Activated T-helper 2 cell treated with anti-CD3 and anti-CD28 coated beads, Interferon-gamma antibody, Interleukin-2, Interleukin-4, amounts not matched to agents 10 μg/mL and 5 μg/mL and 100 μg/mL, durations not matched to agents 14 hours and 24 hours and 36 hours (primary cell): ENCODE data around the gene TMUB2. TPM values are rescaled to one million over a fixed set of nuclear protein-coding genes. Genes with fewer than 3 reads are reported as not detected.
"Not testable (repeated sequence)": the region's sequence is repeated elsewhere in the genome, so short reads cannot be mapped to it uniquely, and the experiment has no call there.

Source experiments
- DNase-seq: peaks from one replicate; pipeline ENCODE4 v3.0.0; 2021; ENCODE audit warnings: low spot score
- H3K27ac Mint-ChIP-seq: one replicate; pipeline ENCODE4 v1.8.0; 2021; ENCODE audit warnings: mixed read lengths
- H3K27me3 Mint-ChIP-seq: one replicate; pipeline ENCODE4 v1.8.0; 2021; ENCODE audit warnings: low read depth, mixed read lengths
- H3K36me3 Mint-ChIP-seq: one replicate; pipeline ENCODE4 v1.8.0; 2021; ENCODE audit warnings: low read depth, mixed read lengths
- H3K4me1 Mint-ChIP-seq: one replicate; pipeline ENCODE4 v1.8.0; 2021; ENCODE audit warnings: low read depth, mixed read lengths
- H3K4me3 Mint-ChIP-seq: one replicate; pipeline ENCODE4 v1.8.0; 2021; ENCODE audit warnings: low read depth, mild to moderate bottlenecking, moderate library complexity, mixed read lengths
- H3K9me3 Mint-ChIP-seq: one replicate; pipeline ENCODE4 v1.8.0; 2021; ENCODE audit warnings: mixed read lengths
- intact Hi-C: fragments of 100-400 bp; cut with micrococcal nuclease; formaldehyde crosslinking; loops from one replicate; pipeline ENCODE4 v1.15.1; 2023
- total RNA-seq: library from RNA; stranded (reverse); gene quantifications from 2 replicates; pipeline ENCODE4 v1.2.3, GENCODE V29; 2022

TMUB2 gene
- 20.4 and 20.9 TPM in 2 replicates for total RNA-seq

GRCh38 chr17:44186307-44187130, at the start of gene TMUB2:
TMUB2 (plus strand) TSS chr17:44186972; CDS start chr17:44187709, 737 bp downstream.
- Mint-ChIP-seq H3K4me1 (peaks cover 31% of the 10 kb centered on the region), H3K9me3 (no peaks in the 10 kb centered on the region), H3K36me3 (peaks cover 39% of the 10 kb centered on the region), H3K27ac (peak within 1 kb of the TSS; percentile 97), H3K27me3 (no peaks in the 10 kb centered on the region), H3K4me3 (peak within 1 kb of the TSS; percentile 98)
- DNase-seq: peak; percentile 99
- intact Hi-C loops: loop anchor here (1.0 kb wide), 2 partner anchors 14 to 45 kb away; partner anchors contain the start of gene HROB

GRCh38 chr17:44137891-44138709, 48.7 kb upstream of the TMUB2 start:
- H3K4me3 Mint-ChIP-seq: peak overlapping the region; percentile 38
- H3K27ac Mint-ChIP-seq: peak overlapping the region; percentile 80
- H3K9me3 Mint-ChIP-seq: no peaks in the 10 kb centered on the region
- peak; percentile 46 for DNase-seq
- H3K27me3 Mint-ChIP-seq: no peaks in the 10 kb centered on the region
- intact Hi-C loops: no loop called here
- no peaks in the 10 kb centered on the region for H3K36me3 Mint-ChIP-seq
- H3K4me1 Mint-ChIP-seq: peaks cover 15% of the 10 kb centered on the region

GRCh38 chr17:44143921-44144320, 42.9 kb upstream of the TMUB2 start:
- H3K9me3 Mint-ChIP-seq, H3K4me1 Mint-ChIP-seq, DNase-seq, H3K27ac Mint-ChIP-seq, H3K27me3 Mint-ChIP-seq: not testable (repeated sequence)
- H3K36me3 Mint-ChIP-seq: peaks cover 32% of the 10 kb centered on the region
- intact Hi-C loops: loop anchor here (5.0 kb wide), 1 partner anchor 72 kb away; the partner anchor contains the start of gene G6PC3
- peak overlapping the region; percentile 47 for H3K4me3 Mint-ChIP-seq

- H3K36me3 Mint-ChIP-seq: peaks cover 38% of the 10 kb centered on the region
- intact Hi-C loops: loop anchor here (5.0 kb wide), 1 partner anchor 73 kb away; the partner anchor contains the start of gene G6PC3
Measured at GRCh38 chr17:44144966-44145739, 41.6 kb upstream of the TMUB2 start.

GRCh38 chr17:44146375-44147346, 40.1 kb upstream of the TMUB2 start:
- no peak for DNase-seq
- Mint-ChIP-seq H3K4me3 (no peak overlapping the region), H3K27me3 (no peaks in the 10 kb centered on the region), H3K9me3 (no peaks in the 10 kb centered on the region), H3K27ac (no peak overlapping the region), H3K4me1 (peaks cover 6% of the 10 kb centered on the region), H3K36me3 (peaks cover 41% of the 10 kb centered on the region)
- intact Hi-C loops: no loop called here

More at GRCh38 chr17:44144966-44145739, 41.6 kb upstream of the TMUB2 start:
- Mint-ChIP-seq H3K27me3 (no peaks in the 10 kb centered on the region), H3K4me3 (no peak overlapping the region), H3K4me1 (peaks cover 8% of the 10 kb centered on the region), H3K27ac (no peak overlapping the region), H3K9me3 (no peaks in the 10 kb centered on the region)
- no peak for DNase-seq

- H3K4me1 Mint-ChIP-seq: peaks cover 8% of the 10 kb centered on the region
- H3K4me3 Mint-ChIP-seq: no peak overlapping the region
- no peak for DNase-seq
- peaks cover 48% of the 10 kb centered on the region for H3K36me3 Mint-ChIP-seq
- H3K9me3 Mint-ChIP-seq: no peaks in the 10 kb centered on the region
- H3K27ac Mint-ChIP-seq: no peak overlapping the region
- intact Hi-C loops: no loop called here
- no peaks in the 10 kb centered on the region for H3K27me3 Mint-ChIP-seq
Measured at GRCh38 chr17:44147812-44148211, 39.0 kb upstream of the TMUB2 start.

- DNase-seq, H3K27ac Mint-ChIP-seq, H3K4me3 Mint-ChIP-seq, H3K27me3 Mint-ChIP-seq, H3K4me1 Mint-ChIP-seq, H3K9me3 Mint-ChIP-seq, intact Hi-C loops: not testable (repeated sequence)
- peaks cover 52% of the 10 kb centered on the region for H3K36me3 Mint-ChIP-seq
Measured at GRCh38 chr17:44149066-44149465, 37.7 kb upstream of the TMUB2 start.

GRCh38 chr17:44149750-44150329, 36.9 kb upstream of the TMUB2 start:
- Mint-ChIP-seq H3K9me3 (no peaks in the 10 kb centered on the region), H3K4me3 (no peak overlapping the region), H3K36me3 (peaks cover 58% of the 10 kb centered on the region), H3K27me3 (no peaks in the 10 kb centered on the region), H3K4me1 (peaks cover 9% of the 10 kb centered on the region), H3K27ac (no peak overlapping the region)
- intact Hi-C loops: no loop called here
- DNase-seq: no peak

- Mint-ChIP-seq H3K27me3 (no peaks in the 10 kb centered on the region), H3K36me3 (peaks cover 49% of the 10 kb centered on the region), H3K4me3 (no peak overlapping the region), H3K27ac (no peak overlapping the region), H3K4me1 (peaks cover 9% of the 10 kb centered on the region), H3K9me3 (no peaks in the 10 kb centered on the region)
- DNase-seq: no peak
- intact Hi-C loops: no loop called here
Measured at GRCh38 chr17:44152875-44153274, 33.9 kb upstream of the TMUB2 start.

GRCh38 chr17:44155488-44155887, 31.3 kb upstream of the TMUB2 start:
- Mint-ChIP-seq H3K4me1 (peaks cover 7% of the 10 kb centered on the region), H3K4me3 (no peak overlapping the region), H3K27ac (no peak overlapping the region), H3K36me3 (peaks cover 44% of the 10 kb centered on the region), H3K27me3 (no peaks in the 10 kb centered on the region), H3K9me3 (no peaks in the 10 kb centered on the region)
- no peak for DNase-seq
- intact Hi-C loops: no loop called here

GRCh38 chr17:44159519-44160210, 27.1 kb upstream of the TMUB2 start:
- Mint-ChIP-seq H3K27me3 (no peaks in the 10 kb centered on the region), H3K4me3 (no peak overlapping the region), H3K4me1 (peaks cover 3% of the 10 kb centered on the region), H3K27ac (no peak overlapping the region), H3K36me3 (peaks cover 34% of the 10 kb centered on the region), H3K9me3 (no peaks in the 10 kb centered on the region)
- intact Hi-C loops: no loop called here
- DNase-seq: no peak
